HG03139 (cell line): ENCODE data around the gene PRODH2.
"Not testable (repeated sequence)": the region's sequence is repeated elsewhere in the genome, so short reads cannot be mapped to it uniquely, and the experiment has no call there.

Source experiments
- ATAC-seq: cut with Tn5 transposase; IDR thresholded peaks from one replicate; pipeline ENCODE4 v1.9.1; 2021; ENCODE audit not compliant: unreplicated experiment

Gene PRODH2

DNA sequence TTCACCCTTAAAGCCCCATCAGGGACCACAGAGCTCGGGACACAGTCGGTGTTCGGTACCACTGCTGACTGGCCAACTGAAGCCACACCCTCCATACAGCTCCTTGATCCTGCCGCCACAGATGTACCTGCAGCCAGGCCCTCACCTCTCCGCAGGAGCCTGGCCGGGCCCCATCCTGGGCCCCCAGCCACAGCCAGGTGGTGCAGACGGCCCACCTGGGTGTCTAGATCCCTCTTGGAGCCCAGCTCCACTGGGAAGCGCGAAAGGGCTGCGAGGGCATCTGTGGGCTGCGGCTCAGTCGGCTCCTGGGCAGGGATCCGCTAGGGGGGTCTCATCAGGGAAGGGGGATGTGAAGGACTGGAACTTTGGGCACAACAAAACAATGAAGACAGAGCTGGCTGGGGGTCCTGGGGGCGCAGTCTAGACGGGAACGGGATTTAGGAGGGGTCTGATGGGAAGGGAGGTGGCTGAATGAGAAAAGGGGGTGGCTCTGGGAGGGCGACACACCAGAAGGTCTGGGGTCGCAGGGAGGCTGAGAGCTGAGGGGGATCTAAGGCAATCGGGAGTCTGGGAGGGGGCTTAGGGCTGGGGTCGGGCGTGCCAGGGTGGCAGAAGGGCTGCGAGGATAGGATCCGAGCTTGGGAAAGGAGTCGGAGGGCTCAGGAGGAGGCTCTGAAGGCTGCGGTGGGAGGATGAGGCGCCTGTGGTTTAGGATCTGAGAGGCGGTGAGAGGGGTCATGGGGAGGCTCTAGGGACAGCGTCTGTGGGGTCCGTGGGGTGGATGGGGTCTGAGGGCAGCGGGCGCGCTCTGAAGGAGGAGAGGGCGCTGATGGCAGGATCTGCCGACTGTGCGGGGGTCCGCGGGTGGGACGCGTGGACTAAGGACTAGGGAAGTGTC lies 15.8 kb downstream of the PRODH2 start:
- no peak for ATAC-seq

DNA sequence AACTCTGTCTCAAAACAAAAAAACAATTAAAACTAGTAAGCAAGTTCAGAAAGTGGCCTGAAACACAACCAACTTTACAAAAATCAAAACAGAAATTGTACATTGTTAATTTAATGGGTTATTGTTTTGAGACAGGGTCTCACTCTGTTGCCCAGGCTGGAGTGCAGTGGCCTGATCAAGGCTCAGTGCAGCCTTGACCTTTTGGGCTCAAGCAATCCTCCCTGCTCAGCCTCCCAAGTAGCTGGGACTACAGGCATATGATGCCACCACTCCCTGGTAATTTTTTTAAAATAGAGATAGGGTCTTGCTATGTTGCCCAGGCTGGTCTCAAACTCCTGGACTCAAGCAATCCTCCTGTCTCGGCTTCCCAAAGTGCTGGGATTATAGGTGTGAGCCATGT lies 17.1 kb downstream of the PRODH2 start:
- ATAC-seq = not testable (repeated sequence)

DNA sequence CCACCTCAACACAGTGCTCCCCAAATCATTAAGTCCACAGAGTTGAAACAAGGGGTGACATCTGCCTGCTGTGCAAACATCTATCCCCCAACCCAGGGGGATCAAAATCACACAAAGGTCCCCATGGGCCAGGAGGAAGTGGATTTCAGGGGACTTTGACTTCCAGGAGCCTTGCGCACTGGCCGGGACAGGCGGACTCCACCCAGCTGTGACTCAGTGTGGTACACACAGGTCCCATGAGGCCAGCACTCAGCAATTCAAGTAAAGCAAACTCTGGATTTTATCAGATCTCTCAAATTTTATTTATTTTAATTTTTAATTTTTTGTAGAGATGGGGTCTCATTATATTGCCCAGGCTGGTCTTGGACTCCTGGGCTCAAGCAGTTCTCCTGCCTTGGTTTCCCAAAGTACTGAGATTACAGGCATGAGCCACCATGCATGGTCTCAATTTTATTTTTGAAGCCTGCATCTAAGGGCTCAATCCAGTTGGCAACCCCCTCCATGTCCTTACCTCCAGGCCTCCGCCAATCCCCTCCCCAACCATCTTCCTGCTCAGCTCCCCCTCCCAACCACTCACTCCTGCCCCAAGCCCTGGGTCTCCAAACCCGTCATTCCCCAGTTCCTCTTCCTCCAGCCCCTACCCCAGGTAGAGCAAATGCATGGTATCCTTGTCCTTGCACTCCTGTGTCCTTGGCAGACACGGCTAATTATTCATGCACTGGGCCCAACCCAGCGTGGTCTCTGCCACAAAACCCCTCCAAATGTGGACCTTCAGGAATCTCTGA lies 19.1 kb downstream of the PRODH2 start:
- ATAC-seq = no peak

DNA sequence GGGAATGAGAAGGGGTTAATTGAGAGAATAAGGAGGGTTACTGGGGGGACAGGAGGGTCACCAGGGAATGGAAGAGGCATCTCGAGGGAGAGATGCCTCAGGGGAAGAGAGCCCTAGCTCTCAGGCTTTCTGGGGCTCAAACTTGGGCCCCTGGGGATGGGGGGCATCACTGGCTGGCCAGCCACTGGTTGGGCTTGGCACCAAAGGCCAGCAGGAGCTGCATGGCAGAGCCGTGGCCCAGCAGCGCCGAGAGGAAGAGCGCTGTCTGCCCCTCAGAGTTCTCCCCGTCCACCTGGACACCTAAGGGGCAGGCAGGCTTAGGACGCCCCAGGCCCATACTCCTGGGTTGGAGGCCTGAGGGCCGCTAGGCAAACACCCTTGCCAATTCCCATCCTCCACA lies 19.8 kb downstream of the PRODH2 start:
- no peak for ATAC-seq

DNA sequence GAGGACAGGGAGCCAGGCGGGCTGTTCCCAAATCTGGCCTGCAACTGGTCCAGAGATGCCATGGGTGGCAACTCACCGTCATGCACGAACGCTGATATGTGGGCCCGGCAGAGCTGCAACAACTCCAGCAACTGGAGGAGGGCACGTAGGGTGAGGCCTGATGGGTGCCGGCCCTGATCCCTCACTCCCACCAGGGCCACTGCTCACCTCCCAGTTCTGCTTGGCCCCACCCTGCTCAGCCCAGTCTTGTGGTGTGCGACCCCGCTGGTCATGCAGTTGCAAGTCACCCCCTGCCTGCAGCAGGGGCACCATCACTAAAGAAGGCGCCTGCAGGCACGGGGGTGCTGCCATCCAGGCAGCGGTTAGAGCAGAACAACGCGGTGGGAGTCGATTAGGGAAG lies 20.3 kb downstream of the PRODH2 start:
- ATAC-seq = no peak

DNA sequence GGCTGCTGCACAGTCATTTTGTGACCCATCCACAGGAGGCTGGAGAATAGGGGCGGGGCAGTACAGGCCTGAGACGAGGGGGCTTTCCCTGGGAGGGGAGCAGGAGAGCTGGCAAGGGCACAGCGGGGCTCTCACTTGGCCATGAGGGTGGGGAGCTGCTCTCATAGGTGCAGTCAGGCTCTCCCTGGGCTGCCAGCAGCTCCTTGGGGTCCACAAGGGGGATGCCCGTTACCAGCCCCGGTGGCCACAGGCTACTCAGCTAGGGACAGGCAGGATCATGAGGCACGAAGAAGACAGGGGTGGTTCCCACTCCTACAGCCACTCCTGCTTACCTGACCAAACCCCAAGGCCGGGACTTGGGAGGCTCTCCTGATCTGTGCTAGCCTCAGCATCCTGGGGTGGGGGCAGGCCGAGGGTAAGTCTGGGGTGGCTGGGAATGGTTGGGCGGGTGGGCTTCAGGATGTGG lies 20.8 kb downstream of the PRODH2 start:
- no peak for ATAC-seq

DNA sequence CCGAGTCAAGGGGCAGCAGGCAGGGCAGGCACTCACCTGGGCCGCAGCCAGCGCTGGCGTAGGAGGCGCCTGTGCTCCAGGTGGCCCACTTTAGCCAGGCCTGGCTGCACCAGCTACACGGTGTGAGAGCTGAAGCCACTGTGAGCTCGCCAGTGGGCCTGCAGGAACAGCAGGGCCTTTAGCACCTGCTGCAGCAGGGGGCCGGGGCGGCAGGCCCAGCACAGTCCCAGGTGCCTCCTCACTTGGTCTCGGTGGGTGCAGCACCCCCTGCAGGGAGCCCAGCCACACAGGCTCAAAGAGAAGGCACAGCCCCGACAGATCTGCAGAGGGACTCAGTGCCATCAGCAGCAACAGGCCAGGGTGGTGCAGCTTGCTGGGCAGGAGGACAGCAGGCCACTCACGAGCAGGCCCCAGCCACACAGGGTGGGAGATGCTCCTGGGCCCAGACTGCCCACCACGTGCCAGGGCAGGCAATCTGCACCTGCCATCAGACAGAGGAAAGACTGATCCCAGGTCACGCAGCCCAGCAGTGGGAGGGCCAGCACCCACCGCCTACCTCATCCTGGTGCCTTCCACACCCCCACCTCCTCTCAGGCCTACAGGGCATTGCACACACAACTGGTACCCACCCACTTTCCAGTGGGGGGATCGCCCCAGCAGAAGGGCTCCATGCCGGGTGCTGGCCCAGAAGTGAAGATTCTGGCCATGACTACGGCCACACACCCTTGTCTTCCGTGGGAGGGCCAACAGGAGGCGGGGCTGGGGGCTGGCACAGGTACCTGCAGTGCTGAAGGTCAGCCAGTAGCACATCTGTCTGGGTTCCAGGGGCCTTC lies 21.4 kb downstream of the PRODH2 start:
- ATAC-seq = no peak

DNA sequence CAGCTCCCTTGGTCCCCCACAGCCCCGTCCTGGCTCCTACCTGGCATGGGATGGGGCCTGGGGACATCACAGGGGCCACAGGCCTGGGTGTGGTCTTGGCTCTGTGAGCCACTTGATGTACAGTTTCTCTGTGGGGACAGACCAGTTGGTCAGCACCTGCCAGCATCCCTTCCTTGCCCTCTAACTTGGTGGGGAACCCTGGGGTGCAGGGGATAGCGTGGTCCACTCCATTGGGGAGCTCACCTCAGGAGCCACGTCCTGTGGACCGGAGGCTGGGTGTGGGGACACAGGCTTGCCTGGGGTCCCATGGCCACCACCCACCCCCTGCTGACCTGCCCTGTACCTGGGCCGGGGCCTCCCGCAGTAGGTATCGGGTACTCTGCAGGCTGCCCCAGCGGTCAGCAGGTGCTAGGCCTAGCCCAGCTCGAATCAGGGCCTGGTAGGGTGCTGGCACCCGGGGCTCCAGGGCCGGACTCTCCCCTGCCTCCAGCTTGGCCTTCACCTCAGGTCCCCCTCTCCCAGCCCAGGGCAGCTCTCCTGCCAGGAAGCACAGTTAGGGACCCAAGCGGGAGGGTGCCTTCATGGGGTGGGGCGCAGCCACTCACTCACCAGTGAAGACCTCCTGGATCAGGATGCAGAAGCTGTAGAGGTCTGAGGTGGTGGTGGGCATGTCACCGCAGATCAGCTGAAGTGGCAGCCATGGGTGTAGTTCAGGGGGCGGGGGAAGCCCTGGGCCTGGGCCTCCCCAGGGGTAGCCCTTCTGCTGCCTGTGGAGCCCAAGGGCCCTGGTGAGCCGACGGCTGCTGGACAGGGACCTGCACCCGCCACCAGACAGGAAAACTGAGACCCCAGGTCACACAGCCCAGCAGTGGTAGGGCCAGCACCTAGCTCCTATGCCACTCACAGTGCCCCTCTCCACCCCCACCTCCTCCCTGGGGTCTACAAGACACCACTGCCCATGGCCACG lies 22.4 kb downstream of the PRODH2 start:
- ATAC-seq = no peak

DNA sequence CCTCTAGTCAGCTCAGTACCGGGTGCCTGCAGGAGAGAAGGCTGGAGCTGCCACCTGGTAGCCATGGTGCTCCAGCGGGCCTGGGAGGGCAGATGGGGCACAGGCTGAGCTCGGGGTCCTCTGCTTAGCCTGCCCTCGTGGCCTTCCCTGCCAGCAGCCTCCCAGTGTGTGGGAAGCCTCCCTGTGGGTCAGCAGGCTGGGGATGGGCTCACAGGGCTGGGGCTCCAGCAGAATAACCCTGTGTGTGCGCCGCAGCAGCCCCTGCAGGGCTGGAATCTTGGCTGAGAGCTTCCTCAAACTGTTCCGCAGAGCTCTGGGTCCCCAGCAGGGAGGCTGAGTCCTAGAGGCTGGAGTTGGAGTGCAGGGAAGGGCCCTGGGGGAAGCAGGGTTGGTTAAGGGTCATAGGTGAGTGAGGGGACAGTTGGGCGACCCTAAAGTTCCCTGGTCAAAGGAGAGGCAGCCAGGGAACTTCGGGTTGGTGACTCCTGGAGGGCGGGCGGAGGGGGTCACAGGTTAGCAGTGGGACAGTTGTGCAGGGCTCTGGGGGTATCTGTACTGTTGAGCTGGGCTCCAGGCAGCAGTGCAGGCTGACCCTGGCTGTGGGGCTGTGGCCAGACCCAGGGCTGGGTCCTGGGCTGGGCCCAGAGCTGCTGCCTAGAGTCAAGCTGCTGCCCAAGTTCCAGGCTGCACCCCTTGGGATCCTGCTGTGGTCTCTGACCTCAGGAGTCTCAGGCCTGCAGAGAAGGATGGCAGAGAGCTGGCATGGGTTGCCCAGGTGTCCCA lies 23.3 kb downstream of the PRODH2 start:
- no peak for ATAC-seq

DNA sequence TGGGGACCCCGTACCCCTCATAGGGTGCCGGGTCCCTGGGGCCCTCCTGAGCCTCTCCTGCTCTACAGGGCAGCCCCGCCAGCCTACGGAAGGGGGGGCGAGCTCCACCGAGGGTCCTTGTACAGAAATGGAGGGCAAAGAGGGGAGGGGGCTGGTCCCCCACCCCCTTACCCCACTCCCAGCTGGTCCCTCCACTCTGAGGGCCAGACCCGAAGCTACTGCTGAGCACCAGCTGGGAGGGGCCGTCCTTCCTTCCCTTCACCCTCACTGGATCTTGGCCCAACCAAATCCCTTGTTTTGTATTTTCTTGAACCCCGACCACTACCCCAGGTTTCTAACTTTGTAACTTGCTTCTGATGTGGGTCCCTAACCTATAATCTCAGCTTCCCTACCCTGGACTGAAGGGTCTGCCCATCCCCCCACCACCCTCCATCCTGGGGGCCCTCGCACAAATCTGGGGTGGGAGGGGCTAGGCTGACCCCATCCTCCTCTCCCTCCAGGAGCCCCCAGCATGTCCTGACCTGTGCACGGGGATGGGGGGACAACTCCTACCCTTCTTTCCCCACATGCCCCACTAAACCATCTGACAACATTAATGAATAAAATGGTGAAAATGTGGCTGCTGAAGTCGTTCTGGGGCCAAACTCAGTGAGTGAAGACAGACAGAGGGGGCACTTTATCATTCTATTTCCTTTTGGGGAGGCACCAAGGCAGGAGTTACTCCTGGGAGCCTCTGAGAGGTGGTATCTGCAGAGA lies 24.3 kb downstream of the PRODH2 start:
- ATAC-seq = no peak

DNA sequence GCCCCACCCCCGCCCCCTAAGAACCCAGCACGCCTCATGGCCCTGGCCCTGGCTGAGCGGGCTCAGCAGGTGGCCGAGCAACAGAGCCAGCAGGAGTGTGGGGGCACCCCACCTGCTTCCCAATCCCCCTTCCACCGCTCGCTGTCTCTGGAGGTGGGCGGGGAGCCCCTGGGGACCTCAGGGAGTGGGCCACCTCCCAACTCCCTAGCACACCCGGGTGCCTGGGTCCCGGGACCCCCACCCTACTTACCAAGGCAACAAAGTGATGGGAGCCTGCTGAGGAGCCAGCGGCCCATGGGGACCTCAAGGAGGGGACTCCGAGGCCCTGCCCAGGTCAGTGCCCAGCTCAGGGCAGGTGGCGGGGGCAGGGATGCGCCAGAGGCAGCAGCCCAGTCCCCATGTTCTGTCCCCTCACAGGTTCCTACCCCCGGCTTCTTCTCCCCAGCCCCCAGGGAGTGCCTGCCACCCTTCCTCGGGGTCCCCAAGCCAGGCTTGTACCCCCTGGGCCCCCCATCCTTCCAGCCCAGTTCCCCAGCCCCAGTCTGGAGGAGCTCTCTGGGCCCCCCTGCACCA lies 25.3 kb downstream of the PRODH2 start:
- ATAC-seq = no peak

DNA sequence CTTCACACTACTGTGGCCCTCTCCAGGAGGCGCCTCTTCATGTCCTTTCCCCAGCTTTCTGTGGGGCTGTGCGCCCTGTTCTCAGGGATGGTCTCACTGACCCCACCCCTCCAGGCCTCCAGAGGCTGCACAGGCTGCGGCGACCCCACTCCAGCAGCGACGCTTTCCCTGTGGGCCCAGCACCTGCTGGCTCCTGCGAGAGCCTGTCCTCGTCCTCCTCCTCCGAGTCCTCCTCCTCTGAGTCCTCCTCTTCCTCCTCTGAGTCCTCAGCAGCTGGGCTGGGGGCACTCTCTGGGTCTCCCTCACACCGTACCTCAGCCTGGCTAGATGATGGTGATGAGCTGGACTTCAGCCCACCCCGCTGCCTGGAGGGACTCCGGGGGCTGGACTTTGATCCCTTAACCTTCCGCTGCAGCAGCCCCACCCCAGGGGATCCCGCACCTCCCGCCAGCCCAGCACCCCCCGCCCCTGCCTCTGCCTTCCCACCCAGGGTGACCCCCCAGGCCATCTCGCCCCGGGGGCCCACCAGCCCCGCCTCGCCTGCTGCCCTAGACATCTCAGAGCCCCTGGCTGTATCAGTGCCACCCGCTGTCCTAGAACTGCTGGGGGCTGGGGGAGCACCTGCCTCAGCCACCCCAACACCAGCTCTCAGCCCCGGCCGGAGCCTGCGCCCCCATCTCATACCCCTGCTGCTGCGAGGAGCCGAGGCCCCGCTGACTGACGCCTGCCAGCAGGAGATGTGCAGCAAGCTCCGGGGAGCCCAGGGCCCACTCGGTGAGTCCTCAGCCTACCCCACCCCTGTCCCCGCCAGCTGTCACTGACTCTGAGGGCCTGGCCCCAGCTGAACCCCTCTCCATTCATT lies 26.1 kb downstream of the PRODH2 start:
- ATAC-seq = no peak

DNA sequence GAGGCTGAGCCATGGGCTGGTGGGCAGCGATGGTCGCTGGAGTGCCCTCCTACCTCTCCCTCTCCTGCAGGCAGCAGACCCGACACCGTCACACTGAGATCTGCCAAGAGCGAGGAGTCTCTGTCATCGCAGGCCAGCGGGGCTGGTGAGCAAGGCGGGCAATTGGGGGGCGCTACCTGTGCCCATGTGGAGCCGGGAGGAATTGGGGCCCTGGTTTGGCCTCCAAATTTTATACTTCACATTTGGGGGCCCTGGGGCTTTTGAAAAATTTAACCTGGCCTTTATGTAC lies 27.4 kb downstream of the PRODH2 start:
- ATAC-seq = no peak

DNA sequence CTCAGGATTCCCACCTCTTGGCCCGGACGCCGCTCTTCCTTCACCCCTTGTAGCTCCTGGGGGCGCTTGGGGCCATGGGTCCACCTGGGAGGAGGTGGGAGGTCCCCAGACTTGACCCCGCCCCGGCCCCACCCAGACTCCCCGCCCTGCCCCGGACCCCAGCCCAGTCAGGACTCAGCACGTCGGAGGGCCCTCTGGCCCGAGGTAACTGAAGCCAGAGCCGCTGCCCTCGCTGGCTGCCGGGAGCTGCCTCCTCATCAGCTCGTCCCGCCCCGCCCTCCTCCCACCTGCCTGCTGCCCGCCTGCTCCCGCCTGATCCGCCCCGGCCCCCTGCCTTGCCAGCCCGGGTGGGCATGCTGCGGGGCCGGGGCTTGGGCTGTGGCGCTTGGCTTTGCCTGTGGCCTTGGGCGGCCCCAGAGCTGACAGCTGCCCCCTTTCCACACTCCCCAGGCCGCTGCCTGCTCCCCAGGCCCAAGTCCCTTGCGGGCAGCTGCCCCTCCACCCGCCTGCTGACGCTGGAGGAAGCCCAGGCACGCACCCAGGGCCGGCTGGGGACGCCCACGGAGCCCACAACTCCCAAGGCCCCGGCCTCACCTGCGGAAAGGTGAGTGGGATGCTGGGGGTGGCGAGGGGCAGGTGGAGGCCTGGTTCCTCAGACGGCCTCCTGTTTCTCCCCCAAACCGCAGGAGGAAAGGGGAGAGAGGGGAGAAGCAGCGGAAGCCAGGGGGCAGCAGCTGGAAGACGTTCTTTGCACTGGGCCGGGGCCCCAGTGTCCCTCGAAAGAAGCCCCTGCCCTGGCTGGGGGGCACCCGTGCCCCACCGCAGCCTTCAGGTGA lies 27.9 kb downstream of the PRODH2 start:
- ATAC-seq = no peak

DNA sequence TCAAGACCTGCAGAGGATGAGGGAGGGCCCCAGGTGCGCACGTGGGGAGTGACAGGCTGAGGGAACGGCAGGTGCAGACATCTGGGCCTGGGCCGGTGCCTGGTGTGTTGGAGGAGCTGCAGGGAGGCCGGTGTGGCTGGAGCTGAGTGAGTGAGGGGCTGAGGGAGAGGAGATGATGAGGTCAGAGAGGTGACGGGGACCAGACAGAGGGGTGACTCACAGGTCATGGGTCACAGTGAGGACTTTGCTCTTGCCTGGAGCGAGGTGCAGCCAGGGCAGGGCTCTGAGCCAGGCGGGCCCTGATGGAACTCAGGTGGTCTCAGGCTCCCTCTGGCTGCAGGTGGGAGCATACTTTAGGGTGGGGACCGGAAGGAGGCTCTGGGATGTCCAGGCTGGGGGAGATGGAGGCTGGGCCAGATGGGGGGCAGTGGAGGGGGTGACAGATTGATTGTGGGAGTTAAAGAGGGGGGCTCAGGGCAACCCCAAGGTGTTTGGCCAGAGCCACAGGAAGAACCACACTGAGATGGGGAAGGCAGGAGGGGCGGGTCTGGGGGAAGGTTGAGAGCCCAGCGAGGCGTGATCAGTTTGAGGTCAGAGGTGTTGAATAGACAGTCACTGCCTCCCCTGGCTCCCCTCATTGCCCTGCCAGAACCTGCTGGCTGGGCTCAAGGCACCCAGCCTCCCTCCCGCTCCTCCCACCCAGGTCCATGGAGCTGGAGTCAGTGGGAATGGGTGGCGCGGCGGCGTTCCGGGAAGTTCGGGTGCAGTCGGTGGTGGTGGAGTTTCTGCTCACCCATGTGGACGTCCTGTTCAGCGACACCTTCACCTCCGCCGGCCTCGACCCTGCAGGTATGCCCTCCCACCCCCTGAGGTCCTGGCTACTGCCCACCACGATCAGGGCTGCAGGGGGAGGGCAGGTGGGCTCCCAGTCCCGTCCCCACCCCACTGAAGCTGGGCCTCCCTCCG lies 28.9 kb downstream of the PRODH2 start:
- no peak for ATAC-seq
